DND-41 (cell line): ENCODE results near the gene VIL1.

Source experiments
- ATAC-seq: fragments of 200-7000 bp; cut with Tn5 transposase; 3 replicates; pipeline ENCODE4 v1.9.1; 2021; ENCODE audit warnings: low read depth; ENCODE audit not compliant: insufficient read depth
- DNase-seq: peaks from one replicate; pipeline ENCODE4 v3.0.0-alpha.2; 2020
- H2AFZ ChIP-seq: 2 replicates; pipeline ENCODE4 v1.6.0; 2012; ENCODE audit warnings: low read depth, low read length
- H3K27ac ChIP-seq: 2 replicates; pipeline ENCODE4 v1.5.1; 2012; ENCODE audit warnings: low read length, inconsistent platforms
- H3K27me3 ChIP-seq: fragments of 200-600 bp; sonication (generic); 2 replicates; pipeline ENCODE4 v1.6.0; 2012; ENCODE audit warnings: low read length, mild to moderate bottlenecking, inconsistent platforms; ENCODE audit not compliant: insufficient read depth, poor library complexity
- H3K36me3 ChIP-seq: 2 replicates; pipeline ENCODE4 v1.5.1; 2012; ENCODE audit warnings: low read length, inconsistent platforms; ENCODE audit not compliant: insufficient read depth
- H3K4me1 ChIP-seq: 2 replicates; pipeline ENCODE4 v1.5.1; 2012; ENCODE audit warnings: mild to moderate bottlenecking, low read length; ENCODE audit not compliant: insufficient read depth
- H3K4me2 ChIP-seq: 2 replicates; pipeline ENCODE4 v1.6.0; 2012; ENCODE audit warnings: mild to moderate bottlenecking, moderate library complexity, low read length, inconsistent platforms; ENCODE audit not compliant: insufficient read depth
- H3K4me3 ChIP-seq, 2 experiments: fragments of 200-600 bp in 1 of 2; shearing (Covaris generic) in 1 of 2; 2 replicates each; pipeline ENCODE4 v1.5.1; 2012 to 2016; ENCODE audit warnings: inconsistent platforms in 2 of 2, low read length in 2 of 2, mild to moderate bottlenecking in 2 of 2, low read depth in 1 of 2, moderate library complexity in 1 of 2
- H3K79me2 ChIP-seq: 2 replicates; pipeline ENCODE4 v1.6.0; 2012; ENCODE audit warnings: low read length, inconsistent platforms; ENCODE audit not compliant: insufficient read depth
- H3K9ac ChIP-seq: 2 replicates; pipeline ENCODE4 v1.6.0; 2012; ENCODE audit warnings: low read depth, mild to moderate bottlenecking, inconsistent platforms, low read length, moderate library complexity
- H3K9me3 ChIP-seq: 2 replicates; pipeline ENCODE4 v1.5.1; 2012; ENCODE audit warnings: low read length, moderate library complexity, mild to moderate bottlenecking, inconsistent platforms; ENCODE audit not compliant: insufficient read depth, severe bottlenecking
- H4K20me1 ChIP-seq: 2 replicates; pipeline ENCODE4 v1.6.0; 2012; ENCODE audit warnings: low read length; ENCODE audit not compliant: insufficient read depth
- CTCF ChIP-seq: IDR thresholded peaks from 2 replicates; pipeline ENCODE4 v1.5.1; 2012; ENCODE audit warnings: borderline replicate concordance, low read length, moderate library complexity, mild to moderate bottlenecking; ENCODE audit not compliant: poor library complexity, severe bottlenecking; ENCODE audit errors: extremely low read depth
- EZH2 ChIP-seq: IDR thresholded peaks from 3 replicates; pipeline ENCODE4 v1.6.1; 2012; ENCODE audit warnings: borderline replicate concordance, low read depth, mild to moderate bottlenecking, moderate library complexity, low read length, inconsistent platforms; ENCODE audit not compliant: severe bottlenecking

The VIL1 gene

GRCh38 chr2:218387369-218388194 lies 31.3 kb upstream of the VIL1 start:
- Histone ChIP-seq H3K79me2 (no peaks in the 10 kb centered on the region), H3K36me3 (no peaks in the 10 kb centered on the region), H3K9me3 (no peaks in the 10 kb centered on the region), H3K27me3 (no peaks in the 10 kb centered on the region), H2AFZ (no peak overlapping the region), H3K4me2 (no peak overlapping the region), H3K4me3 (no peak overlapping the region), H3K4me1 (no peaks in the 10 kb centered on the region), H3K9ac (no peak overlapping the region), H4K20me1 (no peaks in the 10 kb centered on the region), H3K27ac (no peak overlapping the region)
- ATAC-seq (no peak), DNase-seq (no peak)
- TF ChIP-seq CTCF (no peak), EZH2 (no peak)

GRCh38 chr2:218389333-218390150 lies 29.4 kb upstream of the VIL1 start:
- H3K4me1 ChIP-seq: no peaks in the 10 kb centered on the region
- no peak overlapping the region for H3K27ac ChIP-seq
- H2AFZ ChIP-seq: no peak overlapping the region

GRCh38 chr2:218391202-218391601 lies 27.7 kb upstream of the VIL1 start:
- TF ChIP-seq CTCF (no peak), EZH2 (no peak)
- peaks cover 7% of the 10 kb centered on the region for H3K4me1 ChIP-seq
- H4K20me1 ChIP-seq: no peaks in the 10 kb centered on the region
- no peak overlapping the region for H3K4me3 ChIP-seq
- no peaks in the 10 kb centered on the region for H3K36me3 ChIP-seq
- no peak overlapping the region for H2AFZ ChIP-seq
- ATAC-seq: no peak
- H3K27me3 ChIP-seq: no peaks in the 10 kb centered on the region
- DNase-seq: no peak
- no peak overlapping the region for H3K27ac ChIP-seq
- H3K9ac ChIP-seq: no peak overlapping the region
- H3K9me3 ChIP-seq: no peaks in the 10 kb centered on the region
- no peak overlapping the region for H3K4me2 ChIP-seq
- H3K79me2 ChIP-seq: no peaks in the 10 kb centered on the region

More at GRCh38 chr2:218389333-218390150, 29.4 kb upstream of the VIL1 start:
- TF ChIP-seq EZH2 (no peak), CTCF (no peak)
- H3K36me3 ChIP-seq: no peaks in the 10 kb centered on the region
- no peaks in the 10 kb centered on the region for H4K20me1 ChIP-seq
- no peak overlapping the region for H3K4me3 ChIP-seq
- H3K27me3 ChIP-seq: no peaks in the 10 kb centered on the region
- no peak for ATAC-seq
- DNase-seq: no peak
- no peaks in the 10 kb centered on the region for H3K9me3 ChIP-seq
- H3K9ac ChIP-seq: no peak overlapping the region
- no peaks in the 10 kb centered on the region for H3K79me2 ChIP-seq
- H3K4me2 ChIP-seq: no peak overlapping the region
